Subcutaneous abdominal adipose tissue (tissue), 5 donors: ENCODE measurements around the gene MRM3.
"Not testable (repeated sequence)": the region's sequence is repeated elsewhere in the genome, so short reads cannot be mapped to it uniquely, and the experiment has no call there.

Experiments
- H3K27ac ChIP-seq: one replicate; pipeline ENCODE4 v1.7.0; 2013; ENCODE audit warnings: low read depth, mild to moderate bottlenecking, inconsistent platforms, low read length, moderate library complexity
- H3K27me3 ChIP-seq, 5 donors: one replicate each; pipeline ENCODE4 v1.7.0; 2013; ENCODE audit warnings: low read length in 5 of 5, inconsistent platforms in 1 of 5; ENCODE audit not compliant: control insufficient read depth in 5 of 5, insufficient read depth in 4 of 5
- H3K36me3 ChIP-seq, 5 donors: one replicate each; pipeline ENCODE4 v1.7.0; 2013; ENCODE audit warnings: low read length in 5 of 5; ENCODE audit not compliant: control insufficient read depth in 5 of 5, insufficient read depth in 5 of 5
- H3K4me1 ChIP-seq, 5 donors: one replicate each; pipeline ENCODE4 v1.7.0; 2013; ENCODE audit warnings: low read length in 5 of 5, mild to moderate bottlenecking in 3 of 5, moderate library complexity in 1 of 5; ENCODE audit not compliant: control insufficient read depth in 5 of 5, insufficient read depth in 5 of 5
- H3K4me3 ChIP-seq, 5 donors: one replicate each; pipeline ENCODE4 v1.7.0; 2013; ENCODE audit warnings: low read length in 5 of 5, low read depth in 1 of 5
- H3K9ac ChIP-seq, 5 donors: one replicate each; pipeline ENCODE4 v1.7.0; 2013; ENCODE audit warnings: low read length in 5 of 5, mild to moderate bottlenecking in 4 of 5, moderate library complexity in 3 of 5
- H3K9me3 ChIP-seq, 5 donors: one replicate each; pipeline ENCODE4 v1.7.0; 2013; ENCODE audit warnings: low read length in 5 of 5; ENCODE audit not compliant: control insufficient read depth in 5 of 5
- donor health status: healthy.
- donor health status: healthy.
- donor health status: healthy.
- donor health status: healthy.
- donor health status: healthy.

MRM3 gene

DNA sequence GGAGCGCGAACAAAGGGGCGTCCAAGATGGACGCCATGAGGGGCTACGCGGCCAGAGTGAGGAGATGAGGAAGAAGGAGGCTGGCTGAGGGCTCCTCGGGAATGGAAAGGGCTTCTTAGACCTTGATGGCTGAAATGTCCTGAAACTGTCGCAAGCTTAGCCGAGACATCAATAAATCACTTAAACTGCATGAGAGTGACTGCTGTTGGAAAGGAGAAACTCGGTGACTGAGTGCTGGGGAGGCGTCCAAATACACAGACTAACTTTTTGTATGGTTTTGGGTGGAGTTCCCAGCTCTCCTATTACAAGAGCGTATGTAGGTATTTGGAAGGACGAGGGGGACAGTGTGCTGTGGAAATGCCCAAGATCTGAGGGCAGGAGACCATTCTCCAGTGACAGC, 28.7 kb upstream of the MRM3 start:
- Histone ChIP-seq H3K27ac (no peak overlapping the region), H3K36me3 (peaks cover 0 to 19% (median 13%) of the 10 kb centered on the region in 5 donors), H3K4me3 (peak overlapping the region in 1 of 5 donors; percentile 19), H3K9me3 (no peaks in the 10 kb centered on the region), H3K9ac (no peak overlapping the region), H3K4me1 (peaks cover 6 to 25% (median 22%) of the 10 kb centered on the region in 5 donors), H3K27me3 (no peaks in the 10 kb centered on the region)

DNA sequence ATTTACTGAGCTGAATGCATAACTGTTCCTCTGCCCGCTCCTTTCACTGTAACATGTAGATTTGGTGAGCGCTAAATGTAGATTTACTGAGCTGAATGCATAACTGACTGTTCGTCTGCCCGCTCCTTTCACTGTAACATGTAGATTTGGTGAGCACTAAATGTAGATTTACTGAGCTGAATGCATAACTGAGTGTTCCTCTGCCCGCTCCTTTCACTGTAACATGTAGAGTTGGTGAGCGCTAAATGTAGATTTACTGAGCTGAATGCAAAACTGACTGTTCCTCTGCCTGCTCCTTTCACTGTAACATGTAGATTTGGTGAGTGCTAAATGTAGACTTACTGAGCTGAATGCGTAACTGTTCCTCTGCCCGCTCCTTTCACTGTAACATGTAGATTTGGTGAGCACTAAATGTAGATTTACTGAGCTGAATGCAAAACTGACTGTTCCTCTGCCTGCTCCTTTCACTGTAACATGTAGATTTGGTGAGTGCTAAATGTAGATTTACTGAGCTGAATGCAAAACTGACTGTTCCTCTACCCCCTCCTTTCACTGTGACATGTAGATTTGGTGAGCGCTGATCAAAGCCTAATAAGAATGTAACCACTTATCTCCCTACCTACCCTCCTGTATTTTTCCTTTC, 26.7 kb upstream of the MRM3 start:
- H3K9me3 ChIP-seq, H3K27ac ChIP-seq: not testable (repeated sequence)

DNA sequence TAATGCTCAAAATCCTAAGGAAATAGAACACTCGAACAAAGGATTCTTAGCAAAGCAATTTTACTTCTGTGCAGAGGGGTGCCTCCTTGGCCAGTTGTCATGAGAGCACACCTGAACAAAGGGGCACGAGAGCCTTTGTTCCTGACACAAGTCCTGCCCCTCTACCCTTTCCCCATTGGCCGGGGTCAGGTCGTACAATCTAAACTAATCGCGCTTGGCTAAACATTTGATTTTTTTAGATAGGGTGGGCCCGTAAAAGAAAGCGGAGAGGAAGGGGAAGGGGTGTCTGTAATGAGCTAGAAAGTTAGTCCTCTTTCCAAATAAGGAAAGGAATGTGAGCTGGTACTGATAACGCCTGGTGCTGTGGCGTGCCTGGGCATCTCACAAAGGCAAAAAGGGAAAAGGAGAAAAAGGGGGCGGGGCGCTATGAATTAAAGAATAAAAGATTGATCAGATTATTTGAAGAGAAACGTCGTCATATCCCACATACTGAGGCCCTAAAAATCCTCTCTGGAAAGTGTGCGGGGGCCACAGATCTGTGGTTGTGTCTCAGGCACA, 26.1 kb upstream of the MRM3 start:
- H3K36me3 ChIP-seq, result peaks cover 3 to 33% (median 31%) of the 10 kb centered on the region in 5 donors
- not testable (repeated sequence) for H3K27ac ChIP-seq, H3K4me3 ChIP-seq, H3K27me3 ChIP-seq, H3K9me3 ChIP-seq, H3K9ac ChIP-seq
- peaks cover 3 to 16% (median 13%) of the 10 kb centered on the region in 5 donors for H3K4me1 ChIP-seq

More for the DNA sequence above, 26.7 kb upstream of the MRM3 start:
- peaks cover 6 to 23% (median 19%) of the 10 kb centered on the region in 5 donors for H3K4me1 ChIP-seq
- H3K27me3 ChIP-seq, H3K9ac ChIP-seq, H3K4me3 ChIP-seq: not testable (repeated sequence)
- peaks cover 3 to 29% (median 27%) of the 10 kb centered on the region in 5 donors for H3K36me3 ChIP-seq

DNA sequence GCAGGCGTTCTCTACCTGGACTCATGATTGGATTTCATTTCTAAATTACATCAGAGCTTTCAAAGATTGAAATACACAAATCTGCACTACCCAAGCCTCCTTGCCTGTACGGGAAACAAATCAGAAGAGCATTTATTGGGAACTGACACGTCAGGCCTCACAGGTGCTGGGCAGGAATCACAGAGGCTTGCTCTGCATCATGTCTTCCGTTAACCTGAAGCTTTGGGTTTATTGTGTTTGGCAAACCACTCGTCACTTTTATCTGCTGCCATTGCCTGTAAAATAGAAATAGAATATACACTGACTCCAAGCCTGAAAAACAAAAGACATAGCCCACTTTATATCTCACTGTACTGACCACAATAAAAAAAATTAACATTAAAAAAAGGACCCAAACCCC, 22.2 kb upstream of the MRM3 start:
- peaks cover 3 to 62% (median 50%) of the 10 kb centered on the region in 5 donors for H3K36me3 ChIP-seq
- H3K4me1 ChIP-seq, result no peaks in the 10 kb centered on the region
- no peaks in the 10 kb centered on the region for H3K9me3 ChIP-seq
- H3K4me3 ChIP-seq, result no peak overlapping the region
- H3K9ac ChIP-seq, result no peak overlapping the region
- H3K27ac ChIP-seq, result no peak overlapping the region
- no peaks in the 10 kb centered on the region for H3K27me3 ChIP-seq

DNA sequence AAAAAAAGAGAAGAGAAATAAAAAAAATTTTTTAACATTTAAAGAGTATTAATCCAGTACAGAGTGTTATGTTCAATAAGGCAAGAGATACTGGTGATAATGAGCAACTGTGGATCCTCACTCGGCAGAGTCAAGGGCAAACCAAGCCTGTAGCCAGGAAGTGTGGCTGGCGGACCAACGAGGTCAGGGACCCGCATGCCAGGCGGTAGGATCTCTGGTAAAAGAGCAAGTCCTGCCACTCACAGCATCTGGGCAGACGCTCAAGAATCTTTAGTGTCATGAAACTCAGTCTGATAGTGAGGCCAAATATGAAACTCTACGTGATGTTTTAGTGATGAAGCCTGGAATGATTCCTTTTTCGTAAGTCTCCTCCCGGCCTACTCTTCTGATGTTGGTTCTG, 21.8 kb upstream of the MRM3 start:
- H3K36me3 ChIP-seq, result peaks cover 3 to 66% (median 54%) of the 10 kb centered on the region in 5 donors
- H3K9me3 ChIP-seq, result no peaks in the 10 kb centered on the region
- no peak overlapping the region for H3K4me3 ChIP-seq
- no peaks in the 10 kb centered on the region for H3K27me3 ChIP-seq
- no peak overlapping the region for H3K27ac ChIP-seq
- H3K9ac ChIP-seq, result no peak overlapping the region
- H3K4me1 ChIP-seq, result no peaks in the 10 kb centered on the region

DNA sequence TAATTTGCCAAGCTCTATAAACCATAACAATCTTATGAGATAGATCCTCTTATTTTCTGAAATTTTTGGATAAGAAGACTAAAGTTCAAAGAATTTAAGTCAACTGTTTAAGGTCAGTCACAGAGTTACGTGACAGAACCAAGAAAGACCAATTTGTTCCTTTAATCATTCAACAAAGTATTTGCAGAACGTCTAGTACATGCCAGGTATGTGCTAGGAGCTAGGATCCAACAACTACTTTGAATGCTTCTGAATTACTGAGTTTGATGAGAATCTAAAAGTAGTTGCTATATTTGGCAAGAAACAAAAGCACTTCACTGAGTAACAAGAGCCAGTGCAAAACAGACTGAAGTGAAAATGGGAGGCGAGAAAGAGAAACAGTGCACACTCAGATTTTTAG, 15.1 kb upstream of the MRM3 start:
- H3K27ac ChIP-seq, result no peak overlapping the region
- H3K9ac ChIP-seq, result no peak overlapping the region
- H3K4me1 ChIP-seq, result no peaks in the 10 kb centered on the region
- H3K4me3 ChIP-seq, result no peak overlapping the region
- peaks cover 28 to 75% (median 68%) of the 10 kb centered on the region in 5 donors for H3K36me3 ChIP-seq
- no peaks in the 10 kb centered on the region for H3K27me3 ChIP-seq
- no peaks in the 10 kb centered on the region for H3K9me3 ChIP-seq

DNA sequence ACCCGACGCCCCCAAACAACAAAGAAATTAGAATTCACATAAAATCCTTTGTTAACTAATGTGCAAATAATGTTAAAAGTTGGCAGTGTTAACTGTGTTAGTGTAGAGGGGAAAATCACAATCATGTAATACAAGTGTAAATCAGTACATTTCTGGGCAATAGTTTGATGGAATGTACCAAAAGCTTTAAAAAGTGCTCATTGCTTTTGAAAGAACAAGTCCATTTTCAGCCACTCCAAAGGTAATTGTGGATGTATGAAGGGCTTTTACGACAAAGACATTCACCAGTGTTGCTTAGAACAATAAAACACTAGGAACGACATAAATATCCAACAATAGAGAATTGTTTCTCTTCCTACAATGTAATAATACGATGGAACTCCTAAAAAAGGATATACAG, 9.1 kb upstream of the MRM3 start:
- H3K4me3 ChIP-seq, result no peak overlapping the region
- no peak overlapping the region for H3K27ac ChIP-seq
- no peaks in the 10 kb centered on the region for H3K4me1 ChIP-seq
- H3K27me3 ChIP-seq, result no peaks in the 10 kb centered on the region
- peaks cover 36 to 81% (median 76%) of the 10 kb centered on the region in 5 donors for H3K36me3 ChIP-seq
- H3K9me3 ChIP-seq, result no peaks in the 10 kb centered on the region
- no peak overlapping the region for H3K9ac ChIP-seq

DNA sequence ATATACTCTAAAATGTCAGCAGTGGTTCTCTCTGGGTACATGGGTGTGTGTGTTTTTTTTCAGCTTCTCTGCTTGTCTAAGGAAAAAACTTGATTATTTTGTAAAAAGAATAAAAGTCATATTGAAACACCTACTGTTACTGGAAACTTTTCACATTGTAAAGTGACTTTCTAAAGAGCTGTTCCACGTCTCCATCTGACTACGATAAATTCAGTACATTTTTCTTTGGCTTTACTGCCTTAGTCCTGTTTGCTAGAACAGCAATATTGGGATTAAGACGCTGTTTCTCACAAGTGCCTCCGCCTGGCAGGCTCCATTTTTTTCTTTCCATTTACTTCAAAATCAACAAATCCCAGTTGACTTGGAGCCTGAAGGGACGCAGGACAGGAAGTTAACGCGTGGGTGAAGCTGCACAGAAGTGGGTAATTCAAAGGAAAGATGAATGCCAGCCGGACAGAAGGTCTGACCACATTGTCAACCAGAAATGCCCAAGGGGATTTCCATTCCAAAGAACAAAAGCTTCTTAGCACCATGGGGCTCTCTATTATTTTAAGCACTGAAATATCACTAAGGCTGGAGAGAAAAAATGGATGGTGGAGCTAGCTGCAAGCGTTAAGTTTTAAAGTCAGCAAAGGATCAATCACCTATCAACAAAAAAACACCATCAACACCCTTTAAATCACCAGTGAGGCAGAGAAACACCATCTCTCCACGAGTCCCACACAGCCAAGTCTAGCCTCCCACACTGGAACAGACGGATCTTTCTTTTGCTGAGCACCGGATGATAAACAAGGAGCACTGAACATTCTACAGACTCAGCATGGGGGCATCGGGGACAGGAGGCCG, 8.5 kb upstream of the MRM3 start:
- Histone ChIP-seq H3K9me3 (no peaks in the 10 kb centered on the region), H3K4me1 (no peaks in the 10 kb centered on the region), H3K36me3 (peaks cover 38 to 86% (median 82%) of the 10 kb centered on the region in 5 donors), H3K9ac (no peak overlapping the region), H3K4me3 (no peak overlapping the region), H3K27ac (no peak overlapping the region), H3K27me3 (no peaks in the 10 kb centered on the region)

DNA sequence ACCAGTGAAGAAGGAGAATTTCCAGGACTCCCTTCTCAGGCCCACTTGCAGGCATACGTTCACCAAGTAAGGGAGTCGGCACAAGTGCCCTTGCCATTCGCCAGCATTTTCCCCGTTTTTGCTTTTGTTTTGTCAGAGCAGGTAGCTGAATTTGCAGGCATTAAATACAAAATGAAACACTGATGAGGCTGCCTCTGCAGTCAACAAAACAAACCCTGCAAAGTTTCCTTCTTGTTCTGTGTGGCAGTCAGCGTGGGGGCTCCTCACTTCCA, 7.9 kb upstream of the MRM3 start:
- H3K27ac ChIP-seq, result no peak overlapping the region
- H3K9ac ChIP-seq, result no peak overlapping the region
- H3K36me3 ChIP-seq, result peaks cover 38 to 82% (median 76%) of the 10 kb centered on the region in 5 donors
- H3K4me3 ChIP-seq, result no peak overlapping the region
- H3K9me3 ChIP-seq, result no peaks in the 10 kb centered on the region
- H3K27me3 ChIP-seq, result no peaks in the 10 kb centered on the region
- no peaks in the 10 kb centered on the region for H3K4me1 ChIP-seq

DNA sequence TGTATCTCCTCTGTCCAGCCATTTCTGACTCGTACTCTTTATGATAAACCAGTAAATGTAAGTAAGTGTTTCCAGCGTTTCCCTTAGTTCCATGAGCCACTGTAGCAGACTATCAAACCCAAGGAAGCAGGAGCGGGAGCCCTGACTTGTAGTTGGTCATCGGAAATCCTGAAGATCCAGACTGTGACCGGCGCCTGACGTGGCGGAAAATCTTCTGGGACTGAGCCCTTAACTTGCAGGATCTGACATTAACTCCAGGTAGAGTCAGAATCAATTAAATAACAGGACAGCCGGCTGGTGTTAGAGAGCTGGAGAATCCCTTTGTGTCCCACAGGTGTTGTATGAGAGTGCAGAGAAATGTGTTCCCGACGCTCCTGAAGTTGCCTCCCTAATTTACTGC, 4.1 kb upstream of the MRM3 start:
- H3K9ac ChIP-seq, result no peak overlapping the region
- no peaks in the 10 kb centered on the region for H3K27me3 ChIP-seq
- peaks cover 20 to 56% (median 50%) of the 10 kb centered on the region in 5 donors for H3K36me3 ChIP-seq
- no peak overlapping the region for H3K27ac ChIP-seq
- peaks cover 3 to 22% (median 17%) of the 10 kb centered on the region in 5 donors for H3K4me1 ChIP-seq
- H3K4me3 ChIP-seq, result no peak overlapping the region
- H3K9me3 ChIP-seq, result no peaks in the 10 kb centered on the region
